SU-DHL-6 (cell line): ENCODE data around the gene BLVRB.
"Not testable (repeated sequence)": the region's sequence is repeated elsewhere in the genome, so short reads cannot be mapped to it uniquely, and the experiment has no call there.

Experiments used
- H2AFZ ChIP-seq: fragments of 200-600 bp; sonication (generic); 2 replicates; pipeline ENCODE4 v1.6.1; 2014; ENCODE audit warnings: low read depth, mild to moderate bottlenecking, moderate library complexity, mixed read lengths, antibody characterized with exemption, low read length; ENCODE audit not compliant: severe bottlenecking
- H3F3A ChIP-seq: fragments of 200-600 bp; shearing (Covaris generic); 2 replicates; pipeline ENCODE4 v1.6.0; 2016; ENCODE audit warnings: antibody characterized with exemption, mild to moderate bottlenecking; ENCODE audit not compliant: insufficient read depth
- H3K27ac ChIP-seq: fragments of 200-600 bp; sonication (generic); 2 replicates; pipeline ENCODE4 v1.5.1; 2016; ENCODE audit warnings: low read depth, mild to moderate bottlenecking, low read length, moderate library complexity, mixed read lengths
- H3K27me3 ChIP-seq: fragments of 200-600 bp; sonication (generic), shearing (Covaris generic); 2 replicates; pipeline ENCODE4 v1.6.0; 2014; ENCODE audit warnings: mild to moderate bottlenecking, low read length
- H3K36me3 ChIP-seq: fragments of 200-600 bp; sonication (generic); 2 replicates; pipeline ENCODE4 v1.6.1; 2014; ENCODE audit warnings: mild to moderate bottlenecking, low read length, mixed read lengths
- H3K4me2 ChIP-seq: fragments of 300-600, 200-600 bp; shearing (Covaris generic), sonication (generic); 2 replicates; pipeline ENCODE4 v1.6.0; 2014; ENCODE audit warnings: low read length, low read depth, mild to moderate bottlenecking; ENCODE audit not compliant: poor library complexity, severe bottlenecking
- H3K4me3 ChIP-seq: fragments of 200-600 bp; sonication (generic); 2 replicates; pipeline ENCODE4 v1.5.1; 2014; ENCODE audit warnings: antibody characterized with exemption, low read length, mild to moderate bottlenecking, mixed read lengths; ENCODE audit not compliant: insufficient read depth, poor library complexity, severe bottlenecking
- H3K79me2 ChIP-seq: fragments of 200-600 bp; sonication (generic); 2 replicates; pipeline ENCODE4 v1.6.1; 2014; ENCODE audit warnings: mild to moderate bottlenecking, low read length, moderate library complexity; ENCODE audit not compliant: insufficient read depth
- H3K9ac ChIP-seq: fragments of 200-600 bp; sonication (generic); 2 replicates; pipeline ENCODE4 v1.7.0; 2014; ENCODE audit warnings: mild to moderate bottlenecking, low read length
- H3K9me2 ChIP-seq: fragments of 200-600 bp; sonication (generic); replicated peaks from 2 replicates; pipeline ENCODE4 v1.6.1; 2014; ENCODE audit warnings: low read length; ENCODE audit not compliant: insufficient read depth
- H3K9me3 ChIP-seq: fragments of 200-600 bp; sonication (generic); 2 replicates; pipeline ENCODE4 v1.6.1; 2014; ENCODE audit warnings: low read length, mixed read lengths; ENCODE audit not compliant: insufficient read depth
- H4K20me1 ChIP-seq: fragments of 200-600 bp; sonication (generic); 2 replicates; pipeline ENCODE4 v1.6.1; 2014; ENCODE audit warnings: low read depth, mild to moderate bottlenecking, antibody characterized with exemption, low read length, moderate library complexity, mixed read lengths
- CTCF ChIP-seq: fragments of 200-600 bp; sonication (generic); IDR thresholded peaks from one replicate; pipeline ENCODE4 v1.5.1; 2017; ENCODE audit warnings: antibody characterized with exemption, mild to moderate bottlenecking, low read length, moderate library complexity; ENCODE audit not compliant: insufficient read depth, poor library complexity, severe bottlenecking
- EZH2phosphoT487 ChIP-seq: fragments of 200-600 bp; sonication (generic), shearing (Covaris generic); conservative IDR thresholded peaks from 2 replicates; pipeline ENCODE4 v1.6.1; 2018; ENCODE audit warnings: mild to moderate bottlenecking, antibody characterized with exemption, low read length, moderate library complexity, mixed read lengths

BLVRB gene

GRCh38 chr19:40431698-40432097, 33.8 kb downstream of the BLVRB start:
- no peak overlapping the region for H3K4me2 ChIP-seq

GRCh38 chr19:40430242-40430641, 35.3 kb downstream of the BLVRB start:
- not testable (repeated sequence) for H3K79me2 ChIP-seq

More at GRCh38 chr19:40431698-40432097, 33.8 kb downstream of the BLVRB start:
- H3K27ac ChIP-seq, result no peak overlapping the region
- H3K4me3 ChIP-seq, result no peak overlapping the region
- no peaks in the 10 kb centered on the region for H3K27me3 ChIP-seq
- no peak overlapping the region for H3K9ac ChIP-seq
- no peaks in the 10 kb centered on the region for H4K20me1 ChIP-seq
- H3K79me2 ChIP-seq, result no peaks in the 10 kb centered on the region
- no peaks in the 10 kb centered on the region for H3K36me3 ChIP-seq
- no peaks in the 10 kb centered on the region for H3K9me3 ChIP-seq
- H3F3A ChIP-seq, result no peaks in the 10 kb centered on the region; the same call in 1 of the 2 replicates
- H2AFZ ChIP-seq, result no peak overlapping the region
- no peaks in the 10 kb centered on the region for H3K9me2 ChIP-seq
- TF ChIP-seq CTCF, result no peak
- TF ChIP-seq EZH2phosphoT487, result no peak

GRCh38 chr19:40428197-40428596, 37.3 kb downstream of the BLVRB start:
- not testable (repeated sequence) for H3K27ac ChIP-seq, H4K20me1 ChIP-seq, H3K27me3 ChIP-seq, H3F3A ChIP-seq, H3K36me3 ChIP-seq, H2AFZ ChIP-seq, H3K4me3 ChIP-seq, H3K9ac ChIP-seq, H3K9me3 ChIP-seq, H3K4me2 ChIP-seq, H3K79me2 ChIP-seq, H3K9me2 ChIP-seq

More at GRCh38 chr19:40430242-40430641, 35.3 kb downstream of the BLVRB start:
- not testable (repeated sequence) for H3K9ac ChIP-seq, H2AFZ ChIP-seq, H3K4me2 ChIP-seq, H3F3A ChIP-seq, H3K36me3 ChIP-seq, H3K27me3 ChIP-seq, H4K20me1 ChIP-seq, H3K27ac ChIP-seq, H3K4me3 ChIP-seq, H3K9me3 ChIP-seq, H3K9me2 ChIP-seq

- H3K79me2 ChIP-seq, result no peaks in the 10 kb centered on the region
- H3F3A ChIP-seq, result peaks cover 8% of the 10 kb centered on the region; the same call in 1 of the 2 replicates
- no peaks in the 10 kb centered on the region for H3K9me2 ChIP-seq
- H3K9ac ChIP-seq, result peak within 1 kb of the TSS; percentile 83
- peak within 1 kb of the TSS; percentile 75 for H3K27ac ChIP-seq
- H2AFZ ChIP-seq, result peak within 1 kb of the TSS; percentile 88
- no peaks in the 10 kb centered on the region for H3K36me3 ChIP-seq
- H3K4me3 ChIP-seq, result peak within 1 kb of the TSS; percentile 85
- no peaks in the 10 kb centered on the region for H3K9me3 ChIP-seq
- H3K4me2 ChIP-seq, result peak within 1 kb of the TSS; percentile 93
- no peak for TF ChIP-seq EZH2phosphoT487
- TF ChIP-seq CTCF, result peak; percentile 94
- no peaks in the 10 kb centered on the region for H4K20me1 ChIP-seq
- H3K27me3 ChIP-seq, result no peaks in the 10 kb centered on the region
These were observed 39.9 kb downstream of the BLVRB start, which contains the start of gene SERTAD1 for GRCh38 chr19:40425450-40426287. TSS of gene SERTAD1 (minus strand) at chr19:40425992. CDS start at chr19:40423546, 2,446 bp downstream.
